Measurements from ENCODE around the gene SLA2.
"Not testable (repeated sequence)": the region's sequence is repeated elsewhere in the genome, so short reads cannot be mapped to it uniquely, and the experiment has no call there.

The SLA2 gene

GRCh38 chr20:36573798-36574365 is 72.1 kb downstream of the SLA2 start:
- DNase-seq (ENCODE audit: low read depth): no peak

DNA sequence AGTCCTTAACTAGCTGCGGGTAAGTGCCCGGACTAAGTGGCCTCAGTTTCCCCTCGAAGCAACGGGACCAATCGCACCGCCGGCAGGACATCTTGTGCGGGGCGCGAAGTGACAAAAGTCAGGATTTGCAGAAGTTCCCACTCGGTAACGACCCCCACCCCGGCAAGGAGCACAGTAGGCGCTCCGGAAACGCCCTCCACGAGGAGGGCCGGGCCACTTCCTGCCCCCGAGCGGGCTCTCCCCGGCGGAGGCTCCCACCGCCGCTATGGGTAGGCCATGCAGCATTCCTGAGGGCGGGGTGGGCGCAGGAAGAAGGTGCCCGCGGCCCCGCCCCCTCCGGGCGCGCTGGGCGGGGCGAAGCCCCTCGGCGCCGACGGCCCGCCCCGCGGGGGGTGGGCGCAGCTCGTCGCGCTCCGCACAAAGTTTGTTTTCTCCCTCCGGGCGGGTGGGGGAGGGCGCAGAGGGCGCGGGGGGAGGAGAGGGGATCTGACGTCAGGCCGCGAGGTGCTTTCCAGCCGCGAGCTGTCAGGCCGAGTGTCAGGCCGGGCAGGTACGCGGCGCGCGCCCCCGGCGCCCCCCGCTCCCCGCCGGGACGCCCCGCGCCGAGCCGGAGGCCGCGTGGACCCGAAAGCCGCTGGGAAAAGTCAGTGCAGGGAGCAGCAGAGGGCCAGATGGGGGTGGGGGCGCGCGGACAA is 72.7 kb downstream of the SLA2 start, which contains the start of gene TGIF2:
TGIF2 (plus strand) TSS at position 495 of the 695 bp plus-strand sequence. CDS start 5,178 bp downstream, outside the sequence.
- peak; percentile 69 for DNase-seq (ENCODE audit: low read depth)

GRCh38 chr20:36572701-36573102 is 73.3 kb downstream of the SLA2 start:
- no peak for DNase-seq (ENCODE audit: low read depth)

GRCh38 chr20:36571564-36572504 is 74.2 kb downstream of the SLA2 start:
- DNase-seq (ENCODE audit: low read depth): no peak

- no peak for DNase-seq (ENCODE audit: low read depth)
Measured at GRCh38 chr20:36569847-36570429, 76.1 kb downstream of the SLA2 start.

GRCh38 chr20:36565520-36565919 is 80.5 kb downstream of the SLA2 start:
- no peak for DNase-seq (ENCODE audit: low read depth)

DNA sequence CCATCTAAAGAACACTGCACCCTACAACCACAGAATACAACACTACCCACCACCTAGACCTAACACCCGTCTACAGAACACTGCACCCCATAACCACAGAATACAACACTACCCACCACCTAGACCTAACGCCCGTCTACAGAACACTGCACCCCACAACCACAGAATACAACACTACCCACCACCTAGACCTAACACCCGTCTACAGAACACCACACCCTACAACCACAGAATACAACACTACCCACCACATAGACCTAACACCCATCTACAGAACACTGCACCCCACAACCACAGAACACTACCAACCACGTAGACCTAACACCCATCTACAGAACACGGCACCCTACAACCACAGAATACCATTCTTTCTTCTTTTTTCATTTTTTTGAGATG is 81.3 kb downstream of the SLA2 start:
- DNase-seq (ENCODE audit: low read depth): not testable (repeated sequence)

GRCh38 chr20:36564078-36564725 is 81.8 kb downstream of the SLA2 start:
- not testable (repeated sequence) for DNase-seq (ENCODE audit: low read depth)

DNA sequence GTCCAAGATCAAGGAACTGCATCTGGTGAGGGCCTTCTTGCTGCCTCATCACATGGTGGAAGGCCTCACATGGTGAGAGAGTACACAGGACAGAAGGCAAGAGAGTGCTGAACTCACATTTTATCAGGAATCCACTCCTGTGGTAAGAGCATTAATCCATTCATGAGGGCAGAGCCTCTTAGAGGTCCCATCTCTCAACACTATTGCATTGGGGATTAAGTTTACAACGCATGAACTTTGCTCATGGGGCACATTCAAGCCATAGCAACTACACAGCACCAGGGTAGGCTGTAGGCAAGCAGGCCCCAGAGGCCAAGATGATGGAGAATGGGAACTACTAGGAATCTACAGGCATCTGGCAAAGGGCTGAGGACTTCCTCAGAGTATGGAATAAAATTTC is 82.6 kb downstream of the SLA2 start:
- DNase-seq (ENCODE audit: low read depth): no peak

DNA sequence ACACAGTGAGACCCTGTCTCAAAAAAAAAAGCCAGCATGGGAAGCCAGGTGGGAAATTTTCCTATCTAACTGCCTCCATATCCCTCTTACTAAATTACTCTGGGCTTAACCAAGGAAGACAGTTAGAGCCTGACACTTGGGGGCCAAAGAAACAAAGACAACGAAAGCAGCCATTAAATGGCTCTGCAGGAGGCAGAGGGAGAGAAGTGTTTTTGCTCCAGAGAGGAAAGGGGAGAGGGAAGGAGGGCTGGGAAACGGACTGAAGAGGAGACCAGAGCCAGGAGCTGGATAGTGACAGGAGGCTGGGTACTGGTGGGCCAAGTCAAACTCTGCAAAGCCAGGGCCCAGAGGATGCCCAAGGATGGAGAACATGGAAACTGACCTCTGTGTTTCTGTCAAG is 83.3 kb downstream of the SLA2 start:
- no peak for DNase-seq (ENCODE audit: low read depth)

Data from fibroblast of gingiva (primary cell).